H9 (cell line): Measurements from ENCODE around the gene C3. TPM values are rescaled to one million over a fixed set of nuclear protein-coding genes. Genes with fewer than 3 reads are reported as not detected.

Experiments used
- DNase-seq: peaks from one replicate; pipeline ENCODE4 v3.0.0-alpha.2; 2017
- H2AFZ ChIP-seq: one replicate; pipeline ENCODE4 v1.6.1; 2013; ENCODE audit warnings: mild to moderate bottlenecking, low read length, control low read depth, moderate library complexity
- H2AK5ac ChIP-seq: 2 replicates; pipeline ENCODE4 v1.6.1; 2013; ENCODE audit warnings: low read length, control low read depth, mixed read lengths; ENCODE audit not compliant: insufficient read length
- H2BK120ac ChIP-seq: one replicate; pipeline ENCODE4 v1.6.1; 2013; ENCODE audit warnings: low read depth, mild to moderate bottlenecking, low read length, control low read depth, inconsistent platforms; ENCODE audit not compliant: poor library complexity, severe bottlenecking
- H2BK12ac ChIP-seq: 2 replicates; pipeline ENCODE4 v1.6.1; 2013; ENCODE audit warnings: low read length, control low read depth, mixed read lengths, low read depth; ENCODE audit not compliant: insufficient read length
- H2BK15ac ChIP-seq: 2 replicates; pipeline ENCODE4 v1.6.1; 2013; ENCODE audit warnings: low read depth, low read length, control low read depth
- H2BK20ac ChIP-seq: one replicate; pipeline ENCODE4 v1.6.1; 2013; ENCODE audit warnings: low read depth, mild to moderate bottlenecking, low read length, control low read depth, inconsistent platforms; ENCODE audit not compliant: poor library complexity, severe bottlenecking
- H2BK5ac ChIP-seq: 2 replicates; pipeline ENCODE4 v1.6.1; 2013; ENCODE audit warnings: low read length, control low read depth, mixed read lengths; ENCODE audit not compliant: insufficient read length
- H3K14ac ChIP-seq: 2 replicates; pipeline ENCODE4 v1.6.1; 2013; ENCODE audit warnings: low read length, control low read depth; ENCODE audit not compliant: insufficient read depth
- H3K18ac ChIP-seq: 2 replicates; pipeline ENCODE4 v1.6.1; 2013; ENCODE audit warnings: low read depth, mild to moderate bottlenecking, mixed read lengths, low read length, control low read depth; ENCODE audit not compliant: insufficient read length
- H3K23ac ChIP-seq: 2 replicates; pipeline ENCODE4 v1.6.1; 2013; ENCODE audit warnings: low read length, control low read depth, mixed read lengths, low read depth; ENCODE audit not compliant: insufficient read length
- H3K23me2 ChIP-seq: 2 replicates; pipeline ENCODE4 v1.6.1; 2013; ENCODE audit warnings: low read depth, mild to moderate bottlenecking, mixed read lengths, low read length, control low read depth; ENCODE audit not compliant: insufficient read length, poor library complexity, severe bottlenecking
- H3K27ac ChIP-seq: 2 replicates; pipeline ENCODE4 v1.5.1; 2013; ENCODE audit warnings: low read length, control low read depth, mixed read lengths, low read depth; ENCODE audit not compliant: insufficient read length
- H3K27me3 ChIP-seq: 2 replicates; pipeline ENCODE4 v1.6.1; 2013; ENCODE audit warnings: low read length, control low read depth, inconsistent platforms; ENCODE audit not compliant: insufficient read depth
- H3K4ac ChIP-seq: 2 replicates; pipeline ENCODE4 v1.6.1; 2013; ENCODE audit warnings: low read depth, mild to moderate bottlenecking, control low read depth, inconsistent platforms, low read length, moderate library complexity
- H3K4me1 ChIP-seq: 2 replicates; pipeline ENCODE4 v1.6.1; 2013; ENCODE audit warnings: low read length, control low read depth, inconsistent platforms; ENCODE audit not compliant: insufficient read depth
- H3K4me2 ChIP-seq: 2 replicates; pipeline ENCODE4 v1.6.1; 2013; ENCODE audit warnings: low read length, control low read depth, mixed read lengths; ENCODE audit not compliant: insufficient read length, insufficient read depth
- H3K56ac ChIP-seq: 2 replicates; pipeline ENCODE4 v1.6.1; 2013; ENCODE audit warnings: low read depth, mild to moderate bottlenecking, mixed read lengths, low read length, control low read depth; ENCODE audit not compliant: insufficient read length
- H3K79me1 ChIP-seq: 2 replicates; pipeline ENCODE4 v1.6.1; 2013; ENCODE audit warnings: low read depth, mild to moderate bottlenecking, moderate library complexity, low read length, control low read depth, inconsistent platforms; ENCODE audit not compliant: insufficient read depth, poor library complexity, severe bottlenecking
- H3K79me2 ChIP-seq: 2 replicates; pipeline ENCODE4 v1.6.1; 2013; ENCODE audit warnings: low read length, control low read depth, inconsistent platforms; ENCODE audit not compliant: insufficient read depth
- H3K9ac ChIP-seq: 2 replicates; pipeline ENCODE4 v1.6.1; 2013; ENCODE audit warnings: low read length, control low read depth, mixed read lengths; ENCODE audit not compliant: insufficient read length; ENCODE audit errors: extremely low read depth
- H3K9me3 ChIP-seq: one replicate; pipeline ENCODE4 v1.6.1; 2013; ENCODE audit warnings: low read depth, low read length, inconsistent platforms; ENCODE audit not compliant: control insufficient read depth
- H3T11ph ChIP-seq: one replicate; pipeline ENCODE4 v1.6.1; 2013; ENCODE audit warnings: mild to moderate bottlenecking, low read length, control low read depth, inconsistent platforms
- H4K20me1 ChIP-seq: one replicate; pipeline ENCODE4 v1.6.1; 2013; ENCODE audit not compliant: control insufficient read depth, insufficient read length, insufficient read depth
- H4K5ac ChIP-seq: 2 replicates; pipeline ENCODE4 v1.6.1; 2013; ENCODE audit warnings: low read depth, mild to moderate bottlenecking, mixed read lengths, low read length, control low read depth; ENCODE audit not compliant: insufficient read length
- H4K8ac ChIP-seq: replicated peaks from 2 replicates; pipeline ENCODE4 v1.6.1; 2013; ENCODE audit warnings: low read length, control low read depth, mixed read lengths, low read depth; ENCODE audit not compliant: insufficient read length
- H4K91ac ChIP-seq: 2 replicates; pipeline ENCODE4 v1.6.1; 2013; ENCODE audit warnings: low read depth, mild to moderate bottlenecking, moderate library complexity, mixed read lengths, low read length, control low read depth; ENCODE audit not compliant: insufficient read length
- H3K27ac Mint-ChIP-seq, 3 experiments: 2 replicates in 2 of 3; 3 replicates in 1 of 3; pipeline ENCODE4 v1.8.0; 2020 to 2021; ENCODE audit warnings: mixed read lengths in 3 of 3, mild to moderate bottlenecking in 1 of 3, moderate library complexity in 1 of 3
- H3K27me3 Mint-ChIP-seq: 2 replicates; pipeline ENCODE4 v1.8.0; 2021; ENCODE audit warnings: low read depth, mild to moderate bottlenecking, moderate library complexity, mixed read lengths
- H3K36me3 Mint-ChIP-seq, 3 experiments: 2 replicates in 2 of 3; 3 replicates in 1 of 3; pipeline ENCODE4 v1.8.0; 2020 to 2021; ENCODE audit warnings: low read depth in 3 of 3, mixed read lengths in 3 of 3; ENCODE audit not compliant: insufficient read depth in 1 of 3
- H3K4me1 Mint-ChIP-seq, 2 experiments: 2 replicates each; pipeline ENCODE4 v1.8.0; 2020; ENCODE audit warnings: mixed read lengths in 2 of 2
- H3K4me3 Mint-ChIP-seq, 2 experiments: 2 replicates in 1 of 2; 3 replicates in 1 of 2; pipeline ENCODE4 v1.8.0; 2020 to 2021; ENCODE audit warnings: mild to moderate bottlenecking in 2 of 2, mixed read lengths in 2 of 2, moderate library complexity in 1 of 2
- H3K9me3 Mint-ChIP-seq, 2 experiments: 2 replicates in 1 of 2; 3 replicates in 1 of 2; pipeline ENCODE4 v1.8.0; 2020; ENCODE audit warnings: mild to moderate bottlenecking in 2 of 2, mixed read lengths in 2 of 2, moderate library complexity in 1 of 2
- CTCF ChIP-seq: fragments of 200-600 bp; sonication (generic); conservative IDR thresholded peaks from 3 replicates; pipeline ENCODE4 v1.8.0; 2021; ENCODE audit warnings: antibody characterized with exemption, mild to moderate bottlenecking
- WGBS: extraction: QIAGEN DNeasy Blood & Tissue Kit; methylation state at CpG from one replicate; pipeline ENCODE4 v1.1.7; 2013; ENCODE audit warnings: missing lambda C conversion rate, low lambda C conversion rate, mixed read lengths; ENCODE audit not compliant: insufficient read length; ENCODE audit errors: extremely low coverage; 5-methylcytosine and 5-hydroxymethylcytosine counted together
- total RNA-seq: library from RNA; stranded (reverse); gene quantifications from 2 replicates; pipeline ENCODE4 v1.2.1, GENCODE V29; 2021

C3 gene
- total RNA-seq, 1 experiment from 2014 or later: 5.9 TPM

- Histone ChIP-seq H3K27ac (peak overlapping the region; percentile 14), H2BK12ac (no peak overlapping the region), H3K23ac (no peak overlapping the region), H4K91ac (no peak overlapping the region), H2AFZ (no peak overlapping the region), H3K18ac (peak overlapping the region; percentile 33), H3K23me2 (peaks cover 4% of the 10 kb centered on the region), H2BK5ac (no peak overlapping the region), H3K4me1 (no peaks in the 10 kb centered on the region; the same call in 1 of the 2 replicates), H3K56ac (no peak overlapping the region), H3T11ph (no peak overlapping the region), H3K4ac (no peak overlapping the region), H2BK20ac (no peak overlapping the region), H3K27me3 (no peaks in the 10 kb centered on the region; the same call in 1 of the 2 replicates), H3K14ac (peak overlapping the region; percentile 66), H2BK120ac (no peak overlapping the region), H3K9ac (no peak overlapping the region), H4K20me1 (no peaks in the 10 kb centered on the region), H4K8ac (no peak overlapping the region), H3K9me3 (no peaks in the 10 kb centered on the region), H3K79me2 (no peaks in the 10 kb centered on the region), H4K5ac (no peak overlapping the region), H2BK15ac (no peak overlapping the region), H2AK5ac (no peak overlapping the region), H3K4me2 (peak overlapping the region; percentile 57), H3K79me1 (no peaks in the 10 kb centered on the region)
- H3K27ac Mint-ChIP-seq: peak overlapping the region; percentile 89 to 97 (median 96)
- no peaks in the 10 kb centered on the region for H3K27me3 Mint-ChIP-seq
- peaks cover 5% of the 10 kb centered on the region in 2 experiments; a peak in 2 of 4 replicates for H3K4me1 Mint-ChIP-seq
- TF ChIP-seq CTCF: peak; percentile 53
- DNase-seq: peak; percentile 98
- no peaks in the 10 kb centered on the region for H3K9me3 Mint-ChIP-seq
- no CpG with 5 or more reads among the region's 50 CpGs for WGBS
- peak overlapping the region; percentile 68 to 86 for H3K4me3 Mint-ChIP-seq
- peaks cover 19 to 48% (median 43%) of the 10 kb centered on the region in 3 experiments for H3K36me3 Mint-ChIP-seq
These were observed 33.0 kb upstream of the C3 start for GRCh38 chr19:6753178-6754031.
